BLaER1 treated with 17β-estradiol and CSF1 and Interleukin-3, amounts not matched to agents 10 nM and 100 nM (cell line): ENCODE measurements around the gene BCL11A.

Experiments used
- H3K27ac ChIP-seq, 11 experiments: shearing (Covaris generic); formaldehyde crosslinking; 2 replicates each; pipeline ENCODE4 v1.8.1; 2022
- H3K27me3 ChIP-seq, 11 experiments: shearing (Covaris generic); formaldehyde crosslinking; 2 replicates each; pipeline ENCODE4 v1.8.1; 2022
- H3K36me3 ChIP-seq, 11 experiments: shearing (Covaris generic); formaldehyde crosslinking; 2 replicates each; pipeline ENCODE4 v1.8.1; 2022
- H3K4me1 ChIP-seq, 10 experiments: shearing (Covaris generic); formaldehyde crosslinking; 2 replicates each; pipeline ENCODE4 v1.8.1; 2022
- H3K4me2 ChIP-seq, 11 experiments: shearing (Covaris generic); formaldehyde crosslinking; 2 replicates each; pipeline ENCODE4 v1.8.1; 2022
- H3K4me3 ChIP-seq, 10 experiments: shearing (Covaris generic); formaldehyde crosslinking; 2 replicates each; pipeline ENCODE4 v1.8.1; 2022
- H3K9ac ChIP-seq, 11 experiments: shearing (Covaris generic); formaldehyde crosslinking; 2 replicates each; pipeline ENCODE4 v1.8.1; 2022
- H3K9me3 ChIP-seq, 11 experiments: shearing (Covaris generic); formaldehyde crosslinking; replicated peaks in 1 of 11; 2 replicates each; pipeline ENCODE4 v1.8.1; 2022
- H4K20me1 ChIP-seq, 11 experiments: shearing (Covaris generic); formaldehyde crosslinking; 2 replicates each; pipeline ENCODE4 v1.8.1; 2022
- Cebpa-rat ChIP-seq, 11 experiments: shearing (Covaris generic); IDR thresholded peaks; 2 replicates each; pipeline ENCODE4 v1.8.1; 2022

Gene BCL11A

DNA sequence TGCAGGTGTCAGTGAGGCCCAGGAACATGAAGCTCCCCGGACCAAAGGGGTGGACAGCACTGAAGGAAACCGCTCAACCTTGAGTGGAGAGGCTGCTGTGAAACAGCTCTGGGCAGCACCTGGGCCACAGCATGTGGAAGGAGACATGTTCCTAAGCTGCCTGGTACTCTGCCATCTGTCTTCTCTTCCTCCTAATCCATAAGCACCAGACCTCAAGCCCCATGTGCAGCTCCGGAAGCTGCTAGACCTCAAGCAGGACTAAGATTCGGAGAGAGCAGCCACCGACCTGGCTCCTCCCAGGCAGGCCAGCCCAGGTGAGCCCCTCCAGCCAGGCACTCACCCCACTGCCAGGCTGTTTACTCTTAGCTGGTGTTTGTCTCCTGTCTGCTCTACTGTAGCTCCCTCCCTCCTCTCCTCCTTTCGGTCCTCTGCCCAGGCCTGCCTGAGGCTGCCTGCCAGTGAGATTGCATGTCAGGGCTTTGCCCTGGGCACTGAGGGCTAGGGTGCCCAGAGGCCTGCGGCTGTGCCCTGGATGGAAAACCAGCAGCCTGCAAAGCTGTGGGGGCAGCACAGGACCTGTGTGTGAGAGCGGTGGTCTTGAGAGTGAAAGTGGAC is 53.7 kb downstream of the BCL11A start:
- Histone ChIP-seq H3K36me3 (peaks cover 0 to 98% (median 85%) of the 10 kb centered on the region in 11 experiments; a peak in 15 of 22 replicates), H3K9me3 (no peaks in the 10 kb centered on the region), H3K4me1 (peaks cover 15 to 63% (median 56%) of the 10 kb centered on the region in 10 experiments), H3K9ac (peak overlapping the region in 1 of 11 experiments; percentile 40; a peak in 2 of 22 replicates), H3K4me2 (peak overlapping the region in 9 of 11 experiments; percentile 30 to 75 (median 61); a peak in 17 of 22 replicates), H3K27ac (peak overlapping the region in 8 of 11 experiments; percentile 24 to 56 (median 33); a peak in 13 of 22 replicates), H3K4me3 (no peak overlapping the region), H4K20me1 (peaks cover 0 to 91% (median 44%) of the 10 kb centered on the region in 11 experiments; a peak in 15 of 22 replicates), H3K27me3 (no peaks in the 10 kb centered on the region)
- TF ChIP-seq Cebpa-rat (IDR thresholded peaks at IDR 0.05), result no peak

DNA sequence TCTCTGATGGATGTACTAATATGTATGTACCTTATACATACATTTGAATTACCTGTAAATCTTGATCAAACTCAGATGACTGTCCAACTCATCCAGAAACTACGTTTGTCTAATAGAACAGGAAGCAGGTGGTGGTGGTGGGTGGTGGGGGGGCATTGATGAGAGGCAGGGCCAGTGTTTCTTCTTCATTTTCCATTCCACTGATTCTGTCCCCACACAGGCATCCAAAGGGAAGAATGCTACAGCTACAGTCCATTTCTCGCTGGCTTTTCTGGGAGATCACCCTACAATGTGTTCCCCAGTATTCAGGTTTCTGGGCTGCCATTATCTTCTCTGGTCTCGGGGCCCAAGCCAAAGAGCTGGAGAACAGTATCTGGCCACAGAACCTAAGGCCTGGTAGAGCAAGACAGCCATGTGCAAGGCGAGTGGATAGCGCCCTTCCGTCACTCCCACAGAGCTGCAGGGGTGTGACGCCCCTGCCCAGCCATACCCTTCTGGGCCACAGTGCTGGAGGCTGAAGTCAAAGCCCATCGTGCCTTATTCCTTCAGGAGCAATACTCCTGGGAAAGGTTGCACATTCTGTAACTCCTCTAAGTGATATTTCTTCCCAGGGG is 54.5 kb downstream of the BCL11A start:
- Histone ChIP-seq H3K36me3 (peaks cover 0 to 98% (median 85%) of the 10 kb centered on the region in 11 experiments; a peak in 16 of 22 replicates), H3K4me3 (no peak overlapping the region), H3K27ac (peak overlapping the region in 5 of 11 experiments; percentile 22 to 56 (median 29); a peak in 5 of 22 replicates), H3K9ac (no peak overlapping the region), H3K27me3 (no peaks in the 10 kb centered on the region), H3K4me2 (peak overlapping the region; percentile 30 to 75 (median 61); a peak in 21 of 22 replicates), H4K20me1 (peaks cover 0 to 94% (median 44%) of the 10 kb centered on the region in 11 experiments; a peak in 15 of 22 replicates), H3K4me1 (peaks cover 15 to 62% (median 54%) of the 10 kb centered on the region in 10 experiments), H3K9me3 (no peaks in the 10 kb centered on the region)
- TF ChIP-seq Cebpa-rat (IDR thresholded peaks at IDR 0.05), result no peak

DNA sequence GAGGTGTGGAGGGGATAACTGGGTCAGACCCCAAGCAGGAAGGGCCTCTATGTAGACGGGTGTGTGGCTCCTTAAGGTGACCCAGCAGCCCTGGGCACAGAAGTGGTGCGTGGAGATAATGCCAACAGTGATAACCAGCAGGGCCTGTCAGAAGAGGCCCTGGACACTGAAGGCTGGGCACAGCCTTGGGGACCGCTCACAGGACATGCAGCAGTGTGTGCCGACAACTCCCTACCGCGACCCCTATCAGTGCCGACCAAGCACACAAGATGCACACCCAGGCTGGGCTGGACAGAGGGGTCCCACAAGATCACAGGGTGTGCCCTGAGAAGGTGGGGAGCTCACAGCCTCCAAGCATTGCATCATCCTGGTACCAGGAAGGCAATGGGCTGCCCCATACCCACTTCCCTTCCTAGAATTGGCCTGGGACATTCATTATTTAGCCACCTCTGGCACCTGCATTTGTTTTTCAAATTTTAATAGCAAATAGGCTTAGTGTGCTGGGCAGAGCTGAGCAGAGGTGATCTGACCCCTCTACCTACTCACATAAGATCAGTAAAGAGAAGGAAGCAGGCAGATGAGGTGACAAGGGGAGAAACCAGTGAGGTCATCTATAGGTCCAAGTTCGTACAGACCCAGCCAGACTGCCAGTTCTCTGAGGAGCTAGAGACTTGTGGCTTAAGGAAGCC is 55.2 kb downstream of the BCL11A start:
- Histone ChIP-seq H3K4me1 (peaks cover 15 to 63% (median 56%) of the 10 kb centered on the region in 10 experiments), H4K20me1 (peaks cover 0 to 94% (median 42%) of the 10 kb centered on the region in 11 experiments; a peak in 15 of 22 replicates)
- no peak for TF ChIP-seq Cebpa-rat (IDR thresholded peaks at IDR 0.05)

DNA sequence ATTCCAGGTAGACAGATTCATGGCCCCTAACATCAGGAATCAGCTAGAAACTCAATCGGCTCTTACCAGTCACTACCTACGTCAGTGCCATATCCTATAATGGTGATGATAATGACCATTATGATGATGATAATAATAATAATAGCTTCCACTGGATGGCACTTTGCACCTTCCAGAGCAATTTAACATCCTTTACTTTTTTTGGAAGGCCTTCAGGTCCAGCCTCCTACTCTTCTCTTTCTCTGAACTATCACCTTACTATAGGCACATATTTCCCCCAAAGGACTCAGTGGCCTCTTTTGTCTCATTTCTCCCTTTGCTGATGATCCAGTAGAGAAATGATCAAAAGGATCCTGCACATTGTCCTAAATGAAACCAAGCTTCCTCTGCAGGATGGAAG is 56.0 kb downstream of the BCL11A start:
- Histone ChIP-seq H3K9ac (no peak overlapping the region), H3K27ac (peak overlapping the region in 3 of 11 experiments; percentile 8 to 49 (median 45); a peak in 5 of 22 replicates), H3K4me2 (peak overlapping the region in 3 of 11 experiments; percentile 24 to 65 (median 63); a peak in 4 of 22 replicates), H3K36me3 (peaks cover 0 to 98% (median 86%) of the 10 kb centered on the region in 11 experiments; a peak in 16 of 22 replicates), H3K9me3 (no peaks in the 10 kb centered on the region), H4K20me1 (peaks cover 0 to 91% (median 38%) of the 10 kb centered on the region in 11 experiments; a peak in 14 of 22 replicates), H3K27me3 (no peaks in the 10 kb centered on the region), H3K4me3 (no peak overlapping the region), H3K4me1 (peaks cover 15 to 63% (median 54%) of the 10 kb centered on the region in 10 experiments)
- no peak for TF ChIP-seq Cebpa-rat (IDR thresholded peaks at IDR 0.05)

More for the DNA sequence above, 55.2 kb downstream of the BCL11A start:
- no peak overlapping the region for H3K4me3 ChIP-seq
- peak overlapping the region; percentile 21 to 65 (median 52); a peak in 19 of 22 replicates for H3K4me2 ChIP-seq
- H3K36me3 ChIP-seq, result peaks cover 0 to 98% (median 85%) of the 10 kb centered on the region in 11 experiments; a peak in 16 of 22 replicates
- no peaks in the 10 kb centered on the region for H3K27me3 ChIP-seq
- no peak overlapping the region for H3K9ac ChIP-seq
- peak overlapping the region in 6 of 11 experiments; percentile 8 to 49 (median 36); a peak in 8 of 22 replicates for H3K27ac ChIP-seq
- no peaks in the 10 kb centered on the region for H3K9me3 ChIP-seq

DNA sequence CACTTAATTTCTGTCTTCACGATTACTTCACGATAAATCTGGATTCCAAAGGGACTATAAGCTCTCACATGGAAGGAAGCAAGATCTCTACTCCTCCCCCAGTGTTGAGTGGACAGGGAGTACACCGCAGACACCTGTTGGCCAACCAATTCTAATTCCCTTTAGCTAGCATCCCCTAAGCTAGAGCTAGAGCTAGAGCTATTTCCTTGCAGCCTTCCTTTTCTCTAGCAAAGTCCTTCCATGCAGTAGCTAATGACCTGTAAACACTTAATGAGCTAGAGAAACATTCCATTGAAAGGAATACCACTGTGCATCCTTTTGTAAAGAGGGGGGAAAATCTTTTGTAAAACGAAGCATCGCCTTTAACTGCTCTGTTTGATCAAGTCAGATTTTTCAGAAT is 56.5 kb downstream of the BCL11A start:
- no peaks in the 10 kb centered on the region for H3K27me3 ChIP-seq
- H3K9me3 ChIP-seq, result no peaks in the 10 kb centered on the region
- H3K27ac ChIP-seq, result no peak overlapping the region; a peak in 1 of 22 replicates
- H3K4me1 ChIP-seq, result peaks cover 15 to 60% (median 54%) of the 10 kb centered on the region in 10 experiments
- no peak overlapping the region for H3K4me2 ChIP-seq
- TF ChIP-seq Cebpa-rat (IDR thresholded peaks at IDR 0.05), result no peak
- H3K9ac ChIP-seq, result no peak overlapping the region
- no peak overlapping the region for H3K4me3 ChIP-seq
- peaks cover 0 to 91% (median 44%) of the 10 kb centered on the region in 11 experiments; a peak in 14 of 22 replicates for H4K20me1 ChIP-seq
- peaks cover 0 to 98% (median 87%) of the 10 kb centered on the region in 11 experiments; a peak in 16 of 22 replicates for H3K36me3 ChIP-seq

DNA sequence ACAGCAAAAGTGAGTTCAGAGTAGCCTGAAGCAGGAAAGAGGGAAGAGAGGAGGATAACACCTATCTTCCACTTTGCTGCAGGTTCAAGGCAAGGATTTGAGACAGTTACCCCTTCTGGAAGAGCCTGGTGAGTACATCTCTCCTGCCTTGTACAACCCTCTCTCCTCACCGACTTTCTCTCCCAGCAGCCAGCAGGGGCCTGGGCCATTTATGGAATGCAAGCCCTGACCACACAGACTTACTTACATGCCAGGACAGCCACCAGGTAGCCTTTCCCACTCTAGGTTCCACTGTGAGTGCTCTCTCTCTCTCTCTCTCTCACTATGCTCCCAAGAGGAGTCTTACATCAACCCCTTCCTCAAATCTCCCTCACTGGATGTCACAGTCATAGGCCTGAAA is 57.0 kb downstream of the BCL11A start:
- Histone ChIP-seq H3K9ac (no peak overlapping the region), H3K27me3 (no peaks in the 10 kb centered on the region), H3K4me3 (no peak overlapping the region), H3K4me2 (no peak overlapping the region), H3K9me3 (no peaks in the 10 kb centered on the region), H3K27ac (no peak overlapping the region; a peak in 1 of 22 replicates), H3K36me3 (peaks cover 0 to 98% (median 83%) of the 10 kb centered on the region in 11 experiments; a peak in 16 of 22 replicates), H3K4me1 (peaks cover 15 to 60% (median 53%) of the 10 kb centered on the region in 10 experiments), H4K20me1 (peaks cover 0 to 93% (median 47%) of the 10 kb centered on the region in 11 experiments; a peak in 14 of 22 replicates)
- TF ChIP-seq Cebpa-rat (IDR thresholded peaks at IDR 0.05), result no peak

DNA sequence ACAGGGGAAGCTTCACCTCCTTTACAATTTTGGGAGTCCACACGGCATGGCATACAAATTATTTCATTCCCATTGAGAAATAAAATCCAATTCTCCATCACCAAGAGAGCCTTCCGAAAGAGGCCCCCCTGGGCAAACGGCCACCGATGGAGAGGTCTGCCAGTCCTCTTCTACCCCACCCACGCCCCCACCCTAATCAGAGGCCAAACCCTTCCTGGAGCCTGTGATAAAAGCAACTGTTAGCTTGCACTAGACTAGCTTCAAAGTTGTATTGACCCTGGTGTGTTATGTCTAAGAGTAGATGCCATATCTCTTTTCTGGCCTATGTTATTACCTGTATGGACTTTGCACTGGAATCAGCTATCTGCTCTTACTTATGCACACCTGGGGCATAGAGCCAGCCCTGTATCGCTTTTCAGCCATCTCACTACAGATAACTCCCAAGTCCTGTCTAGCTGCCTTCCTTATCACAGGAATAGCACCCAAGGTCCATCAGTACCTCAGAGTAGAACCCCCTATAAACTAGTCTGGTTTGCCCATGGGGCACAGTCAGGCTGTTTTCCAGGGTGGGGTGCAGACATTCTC is 58.3 kb downstream of the BCL11A start:
- Histone ChIP-seq H3K27ac (no peak overlapping the region), H3K9ac (no peak overlapping the region), H4K20me1 (peaks cover 0 to 93% (median 40%) of the 10 kb centered on the region in 11 experiments; a peak in 14 of 22 replicates), H3K4me2 (no peak overlapping the region), H3K36me3 (peaks cover 0 to 96% (median 78%) of the 10 kb centered on the region in 11 experiments; a peak in 16 of 22 replicates), H3K27me3 (no peaks in the 10 kb centered on the region), H3K4me1 (peaks cover 15 to 56% (median 44%) of the 10 kb centered on the region in 10 experiments), H3K4me3 (no peak overlapping the region), H3K9me3 (no peaks in the 10 kb centered on the region)
- no peak for TF ChIP-seq Cebpa-rat (IDR thresholded peaks at IDR 0.05)

DNA sequence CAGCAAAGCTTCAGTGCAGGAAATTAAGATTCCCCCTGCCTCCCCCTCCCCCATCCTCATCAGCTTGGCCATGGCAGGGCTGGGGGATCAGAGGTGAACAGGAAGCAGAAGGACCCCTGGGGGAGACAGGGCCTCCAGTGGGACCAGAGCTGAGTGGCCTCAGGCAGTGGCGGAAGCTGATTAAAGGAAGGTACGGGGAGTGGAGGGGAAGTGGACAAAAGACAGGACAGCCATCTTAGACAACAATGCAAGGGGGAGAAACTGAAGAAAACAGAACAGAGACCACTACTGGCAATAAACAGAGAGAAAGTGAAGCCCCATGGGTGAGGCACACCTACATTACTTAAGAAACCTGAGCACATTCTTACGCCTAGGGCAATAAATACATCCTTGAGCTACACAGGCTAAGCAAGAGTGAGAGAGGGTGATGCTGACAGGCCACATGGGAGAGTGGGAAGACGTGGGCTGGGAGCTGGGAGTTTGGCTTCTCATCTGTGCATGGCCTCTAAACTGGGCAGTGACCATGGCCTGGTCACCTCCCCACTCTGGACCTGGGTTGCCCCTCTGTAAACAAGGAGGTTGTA is 59.6 kb downstream of the BCL11A start:
- Histone ChIP-seq H3K4me2 (peak overlapping the region in 5 of 11 experiments; percentile 3 to 29 (median 11); a peak in 6 of 22 replicates), H3K4me1 (peaks cover 10 to 54% (median 35%) of the 10 kb centered on the region in 10 experiments), H4K20me1 (peaks cover 0 to 93% (median 36%) of the 10 kb centered on the region in 11 experiments; a peak in 14 of 22 replicates), H3K4me3 (no peak overlapping the region), H3K9ac (no peak overlapping the region), H3K27me3 (no peaks in the 10 kb centered on the region), H3K36me3 (peaks cover 0 to 96% (median 65%) of the 10 kb centered on the region in 11 experiments; a peak in 16 of 22 replicates), H3K9me3 (no peaks in the 10 kb centered on the region), H3K27ac (peak overlapping the region in 3 of 11 experiments; percentile 14 to 35 (median 22); a peak in 3 of 22 replicates)
- no peak for TF ChIP-seq Cebpa-rat (IDR thresholded peaks at IDR 0.05)
